HG03469 (cell line): ENCODE results near the gene DENND1A.
"Not testable (repeated sequence)": the region's sequence is repeated elsewhere in the genome, so short reads cannot be mapped to it uniquely, and the experiment has no call there.

Source experiments
- ATAC-seq: cut with Tn5 transposase; IDR thresholded peaks from one replicate; pipeline ENCODE4 v1.9.1; 2021; ENCODE audit warnings: mild to moderate bottlenecking, moderate library complexity, moderate number of reproducible peaks; ENCODE audit not compliant: unreplicated experiment

Gene DENND1A

GRCh38 chr9:123636805-123637204 is 293.1 kb downstream of the DENND1A start:
- not testable (repeated sequence) for ATAC-seq

DNA sequence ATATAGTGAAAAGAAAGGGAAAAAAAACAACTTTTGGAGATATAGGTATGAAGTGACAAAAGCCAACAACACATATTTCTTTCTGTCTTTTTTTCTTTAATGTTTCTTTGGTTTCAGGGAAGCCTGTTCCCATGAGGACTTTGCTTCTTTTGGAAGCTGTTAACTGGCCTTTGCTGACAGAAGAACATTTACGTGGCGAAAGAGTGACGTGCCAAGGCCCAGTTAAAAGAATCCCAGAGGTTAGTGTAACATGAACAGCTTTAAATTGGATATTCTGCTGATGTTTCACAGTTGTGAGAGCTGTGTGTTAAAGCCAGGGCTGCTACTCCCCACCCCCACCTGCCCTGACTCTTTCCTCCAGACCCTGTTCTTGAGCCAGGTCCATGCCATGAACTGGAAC is 298.1 kb downstream of the DENND1A start:
- no peak for ATAC-seq

GRCh38 chr9:123630233-123630632 is 299.7 kb downstream of the DENND1A start:
- no peak for ATAC-seq

GRCh38 chr9:123629531-123629930 is 300.4 kb downstream of the DENND1A start:
- no peak for ATAC-seq

DNA sequence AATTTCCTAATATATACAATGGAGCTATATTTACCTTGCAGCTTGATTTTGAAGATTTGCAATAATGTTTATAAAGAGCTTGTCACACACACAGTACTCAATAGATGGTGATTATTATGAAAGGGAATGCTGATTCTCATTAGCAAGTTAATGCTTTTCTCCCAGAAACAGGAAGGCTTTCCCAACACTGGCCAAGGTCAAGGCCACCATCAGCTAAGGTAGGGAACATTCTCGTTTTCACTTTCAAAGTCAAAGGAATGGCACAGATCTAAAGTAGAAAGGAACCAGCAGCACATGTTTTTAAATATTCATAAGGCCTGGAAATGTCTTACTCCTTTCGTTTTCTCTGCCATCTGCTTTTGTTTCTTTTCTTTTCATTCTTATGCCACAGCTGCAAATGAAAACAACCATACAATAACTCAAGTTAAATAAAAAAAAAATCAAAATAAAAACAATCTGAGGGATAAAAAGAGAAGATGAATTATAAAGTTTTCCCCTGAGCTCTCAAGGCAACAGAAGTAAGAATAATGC is 307.1 kb downstream of the DENND1A start:
- ATAC-seq, result no peak

DNA sequence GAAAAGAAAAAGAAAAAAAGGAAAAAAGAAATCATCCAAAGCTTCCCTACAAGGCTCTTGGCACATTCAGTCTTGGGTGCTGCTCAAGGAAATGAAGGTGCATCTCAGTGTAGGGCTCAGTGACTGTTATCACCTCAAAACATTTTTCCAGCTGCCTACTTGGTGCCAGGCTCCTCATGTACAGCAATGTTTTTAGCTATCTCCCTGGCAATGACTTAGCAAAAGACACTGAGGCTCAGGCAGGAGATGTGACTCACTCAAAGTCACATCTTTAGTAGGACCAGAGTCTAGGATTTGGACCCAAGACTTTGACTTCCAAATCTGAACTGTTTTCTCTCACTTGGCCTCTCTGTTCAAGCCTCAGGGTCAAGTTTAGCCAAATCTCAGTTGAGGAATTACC is 309.7 kb downstream of the DENND1A start:
- no peak for ATAC-seq

- ATAC-seq, result no peak
Observed at GRCh38 chr9:123617952-123618678, 311.8 kb downstream of the DENND1A start.

GRCh38 chr9:123617286-123617685 is 312.6 kb downstream of the DENND1A start:
- no peak for ATAC-seq

DNA sequence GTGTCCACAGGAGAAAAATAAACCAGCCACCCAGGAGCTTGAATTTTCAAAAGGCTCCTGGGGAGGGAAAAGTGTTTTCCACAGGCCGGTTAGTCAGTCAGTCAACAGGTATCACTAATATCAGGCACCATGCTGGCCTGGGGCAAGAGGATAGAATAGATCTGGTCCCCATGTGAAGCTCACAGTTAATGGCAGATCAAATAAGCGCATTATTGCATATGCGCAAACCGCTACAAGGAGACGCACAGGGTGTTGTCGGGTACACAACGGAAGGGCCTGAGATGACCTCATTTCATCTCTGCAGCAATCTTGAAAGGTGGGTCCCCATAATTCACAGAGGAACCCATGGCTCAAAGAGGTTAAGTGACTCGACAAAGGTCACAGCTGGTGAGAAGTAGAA is 313.2 kb downstream of the DENND1A start:
- ATAC-seq, result no peak

DNA sequence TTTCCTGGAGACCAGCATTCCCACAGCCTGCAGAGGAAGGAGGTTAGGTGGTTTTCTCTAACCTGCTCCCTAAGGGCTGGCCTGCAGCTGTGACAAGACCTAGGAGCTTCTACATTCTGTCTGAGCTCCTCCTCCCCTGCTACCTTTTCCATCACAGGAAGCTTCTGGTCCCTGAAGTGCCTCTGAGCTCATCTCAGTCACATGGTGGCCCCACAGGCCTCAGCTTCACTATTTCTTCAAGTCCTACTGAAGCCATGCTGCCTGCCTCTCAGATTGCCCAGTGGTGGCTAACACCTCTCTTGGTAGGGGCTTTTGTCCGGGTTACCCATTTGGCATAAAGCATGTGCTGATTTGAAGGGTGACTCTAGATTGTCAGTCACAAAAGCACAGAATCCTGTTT is 314.5 kb downstream of the DENND1A start:
- ATAC-seq, result no peak

DNA sequence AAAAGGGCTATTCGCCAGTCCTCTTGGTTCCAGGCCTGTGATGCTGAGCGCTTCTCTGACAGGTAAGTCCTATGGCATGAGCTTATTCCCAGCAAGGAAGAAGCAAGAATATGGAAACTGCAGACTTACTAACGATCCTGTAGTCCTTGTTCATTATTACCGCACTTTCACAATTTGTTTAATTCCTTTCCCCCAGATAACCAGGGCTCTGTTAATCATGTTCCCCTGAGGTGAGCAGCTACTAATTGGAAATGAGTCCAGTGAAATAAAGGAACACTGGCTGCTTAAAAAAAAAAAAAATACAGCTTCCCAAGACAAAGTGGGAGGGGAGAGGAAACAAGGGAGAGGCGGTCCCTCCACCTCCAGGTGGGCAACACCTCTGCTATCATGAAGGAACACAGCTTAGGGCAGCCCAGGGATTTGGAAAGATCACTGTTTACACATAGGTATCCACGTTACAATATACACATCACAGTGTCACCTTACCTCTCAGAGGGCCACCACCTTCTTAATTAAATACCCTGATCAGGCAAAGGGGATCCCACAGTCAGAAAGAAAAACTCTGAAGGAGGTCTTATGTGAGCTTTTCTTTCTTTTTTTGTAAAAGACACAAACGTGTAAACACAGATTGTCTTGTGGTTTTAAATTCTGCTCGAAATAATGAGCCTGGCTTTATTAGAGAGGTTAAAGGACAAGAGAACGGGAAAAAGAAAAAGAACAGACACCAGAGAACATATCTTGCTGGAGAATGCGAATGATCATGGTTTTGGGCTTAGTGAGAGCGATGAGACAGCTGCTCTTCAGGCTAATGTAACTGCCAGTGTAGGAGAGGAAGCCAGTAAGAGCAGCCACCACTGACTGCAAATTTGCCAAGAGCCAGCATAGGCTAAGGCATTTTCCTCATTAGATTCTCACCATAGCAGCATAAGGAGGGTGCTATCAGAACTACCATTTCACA is 315.3 kb downstream of the DENND1A start:
- no peak for ATAC-seq

GRCh38 chr9:123611226-123611625 is 318.7 kb downstream of the DENND1A start:
- ATAC-seq, result no peak

DNA sequence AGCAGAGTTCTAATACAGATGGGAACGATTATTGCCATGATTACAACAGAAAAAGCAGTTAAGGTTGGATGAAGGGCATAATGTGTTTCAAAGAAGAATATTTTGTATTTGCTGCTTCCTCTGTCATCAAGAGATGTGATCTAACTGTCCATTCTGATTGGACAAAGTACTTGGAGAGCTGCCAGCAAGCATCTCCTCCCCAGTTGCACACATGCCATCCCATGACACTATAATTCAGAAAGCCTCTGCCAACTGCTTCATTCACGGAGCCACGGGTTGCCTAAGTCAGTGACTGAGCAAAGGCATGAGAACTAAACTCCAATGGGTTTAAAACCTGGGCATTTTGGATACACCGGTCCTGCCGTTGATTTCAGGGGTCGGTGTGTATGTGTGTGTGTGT is 320.1 kb downstream of the DENND1A start:
- ATAC-seq, result no peak

DNA sequence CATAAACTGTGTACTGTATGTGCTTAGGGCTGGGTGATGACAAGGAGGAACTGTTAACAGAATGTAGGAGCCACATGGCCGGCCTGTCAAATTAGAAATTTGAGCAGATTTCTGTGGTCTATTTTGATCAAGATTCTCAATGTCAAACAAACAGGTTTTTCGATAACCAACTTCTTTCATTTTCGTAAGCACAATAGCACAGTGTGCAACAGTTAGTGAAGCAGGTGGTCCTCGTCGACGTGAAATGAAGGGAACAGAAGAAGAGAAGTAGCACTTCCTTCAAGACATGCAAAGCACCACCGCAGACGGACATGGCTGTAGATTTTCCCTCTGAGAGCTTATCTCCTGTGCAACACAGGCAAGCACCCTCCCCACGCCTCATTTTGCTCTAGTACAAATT is 321.8 kb downstream of the DENND1A start:
- peak; percentile 73 for ATAC-seq

DNA sequence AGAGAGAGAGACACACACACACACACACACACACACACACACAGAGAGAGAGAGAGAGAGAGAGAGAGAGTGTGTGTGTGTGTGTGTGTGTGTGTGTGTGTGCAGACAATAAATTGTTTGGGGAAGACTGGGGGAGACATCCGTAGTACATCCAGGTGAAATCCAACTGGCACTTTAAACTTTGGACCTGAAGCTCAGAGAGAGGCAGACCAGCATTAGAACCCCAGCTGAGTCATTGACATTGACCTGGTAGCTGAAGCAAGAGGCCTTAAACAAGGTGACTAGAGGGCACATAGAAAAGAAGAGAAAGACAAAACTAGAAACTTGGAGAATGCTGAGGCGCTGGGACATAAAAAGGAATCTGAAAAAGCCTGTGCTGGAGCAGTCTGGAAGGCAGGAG is 322.4 kb downstream of the DENND1A start:
- no peak for ATAC-seq

- no peak for ATAC-seq
Observed at GRCh38 chr9:123606141-123606540, 323.8 kb downstream of the DENND1A start.

GRCh38 chr9:123605286-123605685 is 324.6 kb downstream of the DENND1A start:
- no peak for ATAC-seq

DNA sequence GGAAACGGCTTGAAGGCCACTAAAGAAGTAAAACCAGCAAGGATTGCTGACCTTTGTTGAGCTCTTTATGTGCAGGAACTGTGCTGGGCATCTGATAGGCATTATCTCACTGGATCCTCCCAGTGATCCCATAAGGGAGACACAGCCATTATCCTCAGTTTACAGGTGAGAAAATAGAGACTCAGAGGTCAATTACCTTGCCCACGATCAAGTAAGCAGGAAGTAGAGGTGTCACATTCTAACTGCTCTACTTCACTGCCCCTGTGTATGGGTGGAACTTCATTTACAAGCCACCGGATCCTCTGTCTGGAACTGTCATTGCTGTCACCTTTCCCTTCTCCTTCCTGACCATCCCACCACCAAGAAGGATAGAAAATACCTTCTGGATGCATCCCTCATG is 325.1 kb downstream of the DENND1A start:
- ATAC-seq, result no peak

GRCh38 chr9:123601828-123602227 is 328.1 kb downstream of the DENND1A start:
- no peak for ATAC-seq

- no peak for ATAC-seq
Observed at GRCh38 chr9:123599781-123600180, 330.1 kb downstream of the DENND1A start.

DNA sequence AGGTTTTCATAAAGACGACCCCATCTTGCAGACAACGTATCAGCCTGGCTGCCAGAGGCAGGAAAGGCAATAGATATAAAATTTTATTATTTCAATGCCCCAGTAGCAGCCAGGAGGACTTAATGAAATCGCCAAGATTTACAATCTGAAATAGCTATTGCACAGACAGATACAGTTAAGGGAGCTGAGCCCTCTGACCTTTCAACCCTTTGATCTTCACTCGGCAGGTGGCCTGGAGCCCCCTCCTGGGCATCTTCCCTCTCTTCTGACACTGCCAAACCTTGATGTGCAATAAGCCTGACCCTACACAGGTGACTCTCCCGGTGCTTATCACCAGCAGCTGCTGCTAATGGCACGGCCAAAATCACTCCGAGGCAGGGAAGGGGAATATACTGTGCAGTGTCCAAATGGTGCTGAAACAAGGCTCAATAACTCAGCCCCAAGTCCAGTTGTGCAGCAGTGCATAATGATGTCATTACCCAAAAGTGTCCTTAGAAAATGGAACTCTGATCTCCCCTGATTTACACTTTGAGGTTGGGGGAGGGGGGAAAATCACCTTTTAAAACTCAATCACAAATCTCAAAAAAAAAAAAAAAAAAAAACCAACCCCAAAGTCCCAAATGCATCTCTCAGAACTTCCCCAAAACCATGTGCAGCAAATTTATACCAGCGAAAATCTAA is 331.9 kb downstream of the DENND1A start:
- no peak for ATAC-seq
